GM20000 (cell line): ENCODE measurements around the gene CDK14.

Experiments
- DNase-seq: peaks from one replicate; pipeline ENCODE4 v3.0.0; 2012; ENCODE audit warnings: low spot score
- CTCF ChIP-seq: IDR thresholded peaks from 2 replicates; pipeline ENCODE4 v1.5.1; 2012; ENCODE audit warnings: mild to moderate bottlenecking, control low read depth; ENCODE audit errors: extremely low read depth, missing control alignments

CDK14 gene

GRCh38 chr7:90678986-90679385 is 82.9 kb downstream of the CDK14 start:
- TF ChIP-seq CTCF = no peak
- DNase-seq = no peak

- no peak for TF ChIP-seq CTCF
- DNase-seq = no peak
Observed at GRCh38 chr7:90680484-90680883, 84.4 kb downstream of the CDK14 start.

GRCh38 chr7:90681336-90682022 is 85.4 kb downstream of the CDK14 start:
- no peak for DNase-seq
- TF ChIP-seq CTCF = no peak

GRCh38 chr7:90686146-90686545 is 90.0 kb downstream of the CDK14 start:
- no peak for DNase-seq
- TF ChIP-seq CTCF = no peak

GRCh38 chr7:90688810-90689209 is 92.7 kb downstream of the CDK14 start:
- TF ChIP-seq CTCF = no peak
- DNase-seq = no peak

- TF ChIP-seq CTCF = no peak
- no peak for DNase-seq
Observed at GRCh38 chr7:90689260-90689659, 93.1 kb downstream of the CDK14 start.

GRCh38 chr7:90690159-90690858 is 94.2 kb downstream of the CDK14 start:
- no peak for TF ChIP-seq CTCF
- no peak for DNase-seq
